Fibroblast of villous mesenchyme (primary cell): Measurements from ENCODE around the gene PARP3. TPM values are rescaled to one million over a fixed set of nuclear protein-coding genes. Genes with fewer than 3 reads are reported as not detected.

ENCODE experiments used
- DNase-seq: peaks from one replicate; pipeline ENCODE4 v3.0.0-alpha.2; 2010; ENCODE audit warnings: low read depth
- H3K4me3 ChIP-seq: 2 replicates; pipeline ENCODE4 v1.5.1; 2011; ENCODE audit warnings: low read depth, mild to moderate bottlenecking, low read length
- CTCF ChIP-seq: IDR thresholded peaks from 2 replicates; pipeline ENCODE4 v1.5.1; 2012; ENCODE audit warnings: low read depth, mild to moderate bottlenecking, low read length; ENCODE audit not compliant: insufficient read depth
- total RNA-seq: library from RNA; depleted of rRNA; stranded (reverse); fragments of >200 nt; gene quantifications from 2 replicates; pipeline ENCODE4 v1.2.3, GENCODE V29; 2012

PARP3 gene
- total RNA-seq, 1 donor, result 24.6 TPM

- peak; percentile 61 for DNase-seq
- TF ChIP-seq CTCF, result no peak
- H3K4me3 ChIP-seq, result peak within 1 kb of the TSS; percentile 70
Measured at GRCh38 chr3:51974963-51975851, 33.0 kb downstream of the PARP3 start, which contains the start of gene ABHD14A. ABHD14A (plus strand) TSS chr3:51975064; CDS start chr3:51975136, 72 bp downstream.

GRCh38 chr3:51975852-51976549 lies 33.8 kb downstream of the PARP3 start:
- peak overlapping the region; percentile 70 for H3K4me3 ChIP-seq
- peak; percentile 80 for DNase-seq
- TF ChIP-seq CTCF, result peak; percentile 17

GRCh38 chr3:51977446-51978142 lies 35.4 kb downstream of the PARP3 start:
- TF ChIP-seq CTCF, result no peak
- DNase-seq, result no peak
- H3K4me3 ChIP-seq, result no peak overlapping the region

- H3K4me3 ChIP-seq, result no peak overlapping the region
- no peak for DNase-seq
- no peak for TF ChIP-seq CTCF
Measured at GRCh38 chr3:51978143-51978502, 36.0 kb downstream of the PARP3 start.

- no peak overlapping the region for H3K4me3 ChIP-seq
- no peak for DNase-seq
- no peak for TF ChIP-seq CTCF
Measured at GRCh38 chr3:51980253-51980652, 38.1 kb downstream of the PARP3 start.

GRCh38 chr3:51982352-51982837 lies 40.2 kb downstream of the PARP3 start:
- no peak for DNase-seq
- peak; percentile 54 for TF ChIP-seq CTCF
- peak overlapping the region; percentile 66 for H3K4me3 ChIP-seq
